Dedifferentiated amniotic fluid mesenchymal stem cell (primary cell): Measurements from ENCODE around the gene GDPD4.

Experiments
- DNase-seq: peaks from one replicate; pipeline ENCODE4 v3.0.0-alpha.2; 2016; ENCODE audit errors: extremely low spot score

The GDPD4 gene

GRCh38 chr11:77175869-77176539, 125.5 kb downstream of the GDPD4 start:
- no peak for DNase-seq

GRCh38 chr11:77175021-77175842, 126.3 kb downstream of the GDPD4 start:
- DNase-seq: no peak

- no peak for DNase-seq
These were observed 126.9 kb downstream of the GDPD4 start for GRCh38 chr11:77174559-77174958.

GRCh38 chr11:77173494-77173893, 128.0 kb downstream of the GDPD4 start:
- no peak for DNase-seq

GRCh38 chr11:77172666-77172982, 128.9 kb downstream of the GDPD4 start:
- DNase-seq: no peak

- no peak for DNase-seq
These were observed 129.4 kb downstream of the GDPD4 start for GRCh38 chr11:77171885-77172665.

- no peak for DNase-seq
These were observed 130.2 kb downstream of the GDPD4 start for GRCh38 chr11:77171254-77171653.

- no peak for DNase-seq
These were observed 131.4 kb downstream of the GDPD4 start for GRCh38 chr11:77170107-77170506.

GRCh38 chr11:77167791-77168190, 133.7 kb downstream of the GDPD4 start:
- DNase-seq: no peak

GRCh38 chr11:77167111-77167626, 134.3 kb downstream of the GDPD4 start:
- DNase-seq: no peak
